ENCODE results near the gene RASAL2.

DNA sequence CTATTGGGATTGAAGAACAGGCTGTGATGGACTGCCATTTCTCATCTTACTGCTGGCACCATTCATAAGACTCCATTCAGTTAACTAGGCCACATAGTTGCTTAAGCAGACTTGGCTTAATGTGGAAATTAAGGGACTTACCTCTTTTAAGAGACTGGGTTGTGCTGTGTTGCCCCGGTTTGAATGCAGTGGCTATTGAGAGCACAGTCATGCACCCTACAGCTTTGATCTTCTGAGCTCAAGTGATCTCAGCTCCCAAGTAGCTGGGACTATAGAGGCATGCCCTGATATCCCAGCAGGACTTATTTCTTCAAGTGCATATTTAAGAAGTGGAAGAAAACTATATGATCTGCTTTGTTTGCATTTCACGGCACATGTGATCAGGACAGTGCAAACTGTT lies 181.1 kb downstream of the RASAL2 start:
- TF ChIP-seq CREB1 (IDR thresholded peaks at IDR 0.05) (no peak), CREB1 (CRISPR knock-in tag; IDR thresholded peaks at IDR 0.05) (no peak), ETS2 (tag; IDR thresholded peaks at IDR 0.05; ENCODE audit: borderline replicate concordance, poor library complexity, severe bottlenecking) (no peak), EZH2 (IDR thresholded peaks at IDR 0.05; ENCODE audit: borderline replicate concordance, low read depth, low read length) (no peak), ZNF24 (IDR thresholded peaks at IDR 0.05) (no peak)
- TF ChIP-seq, protein P1, sequence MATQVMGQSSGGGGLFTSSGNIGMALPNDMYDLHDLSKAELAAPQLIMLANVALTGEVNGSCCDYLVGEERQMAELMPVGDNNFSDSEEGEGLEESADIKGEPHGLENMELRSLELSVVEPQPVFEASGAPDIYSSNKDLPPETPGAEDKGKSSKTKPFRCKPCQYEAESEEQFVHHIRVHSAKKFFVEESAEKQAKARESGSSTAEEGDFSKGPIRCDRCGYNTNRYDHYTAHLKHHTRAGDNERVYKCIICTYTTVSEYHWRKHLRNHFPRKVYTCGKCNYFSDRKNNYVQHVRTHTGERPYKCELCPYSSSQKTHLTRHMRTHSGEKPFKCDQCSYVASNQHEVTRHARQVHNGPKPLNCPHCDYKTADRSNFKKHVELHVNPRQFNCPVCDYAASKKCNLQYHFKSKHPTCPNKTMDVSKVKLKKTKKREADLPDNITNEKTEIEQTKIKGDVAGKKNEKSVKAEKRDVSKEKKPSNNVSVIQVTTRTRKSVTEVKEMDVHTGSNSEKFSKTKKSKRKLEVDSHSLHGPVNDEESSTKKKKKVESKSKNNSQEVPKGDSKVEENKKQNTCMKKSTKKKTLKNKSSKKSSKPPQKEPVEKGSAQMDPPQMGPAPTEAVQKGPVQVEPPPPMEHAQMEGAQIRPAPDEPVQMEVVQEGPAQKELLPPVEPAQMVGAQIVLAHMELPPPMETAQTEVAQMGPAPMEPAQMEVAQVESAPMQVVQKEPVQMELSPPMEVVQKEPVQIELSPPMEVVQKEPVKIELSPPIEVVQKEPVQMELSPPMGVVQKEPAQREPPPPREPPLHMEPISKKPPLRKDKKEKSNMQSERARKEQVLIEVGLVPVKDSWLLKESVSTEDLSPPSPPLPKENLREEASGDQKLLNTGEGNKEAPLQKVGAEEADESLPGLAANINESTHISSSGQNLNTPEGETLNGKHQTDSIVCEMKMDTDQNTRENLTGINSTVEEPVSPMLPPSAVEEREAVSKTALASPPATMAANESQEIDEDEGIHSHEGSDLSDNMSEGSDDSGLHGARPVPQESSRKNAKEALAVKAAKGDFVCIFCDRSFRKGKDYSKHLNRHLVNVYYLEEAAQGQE (IDR thresholded peaks at IDR 0.05; ENCODE audit: borderline replicate concordance): no peak
- TF ChIP-seq, protein P1 (CRISPR knock-in tag; IDR thresholded peaks at IDR 0.05; ENCODE audit: low read depth): no peak
- TF ChIP-seq, protein P2, sequence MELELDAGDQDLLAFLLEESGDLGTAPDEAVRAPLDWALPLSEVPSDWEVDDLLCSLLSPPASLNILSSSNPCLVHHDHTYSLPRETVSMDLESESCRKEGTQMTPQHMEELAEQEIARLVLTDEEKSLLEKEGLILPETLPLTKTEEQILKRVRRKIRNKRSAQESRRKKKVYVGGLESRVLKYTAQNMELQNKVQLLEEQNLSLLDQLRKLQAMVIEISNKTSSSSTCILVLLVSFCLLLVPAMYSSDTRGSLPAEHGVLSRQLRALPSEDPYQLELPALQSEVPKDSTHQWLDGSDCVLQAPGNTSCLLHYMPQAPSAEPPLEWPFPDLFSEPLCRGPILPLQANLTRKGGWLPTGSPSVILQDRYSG (tag; conservative IDR thresholded peaks at IDR 0.05; ENCODE audit: low read depth): no peak
- TF ChIP-seq, protein P3, sequence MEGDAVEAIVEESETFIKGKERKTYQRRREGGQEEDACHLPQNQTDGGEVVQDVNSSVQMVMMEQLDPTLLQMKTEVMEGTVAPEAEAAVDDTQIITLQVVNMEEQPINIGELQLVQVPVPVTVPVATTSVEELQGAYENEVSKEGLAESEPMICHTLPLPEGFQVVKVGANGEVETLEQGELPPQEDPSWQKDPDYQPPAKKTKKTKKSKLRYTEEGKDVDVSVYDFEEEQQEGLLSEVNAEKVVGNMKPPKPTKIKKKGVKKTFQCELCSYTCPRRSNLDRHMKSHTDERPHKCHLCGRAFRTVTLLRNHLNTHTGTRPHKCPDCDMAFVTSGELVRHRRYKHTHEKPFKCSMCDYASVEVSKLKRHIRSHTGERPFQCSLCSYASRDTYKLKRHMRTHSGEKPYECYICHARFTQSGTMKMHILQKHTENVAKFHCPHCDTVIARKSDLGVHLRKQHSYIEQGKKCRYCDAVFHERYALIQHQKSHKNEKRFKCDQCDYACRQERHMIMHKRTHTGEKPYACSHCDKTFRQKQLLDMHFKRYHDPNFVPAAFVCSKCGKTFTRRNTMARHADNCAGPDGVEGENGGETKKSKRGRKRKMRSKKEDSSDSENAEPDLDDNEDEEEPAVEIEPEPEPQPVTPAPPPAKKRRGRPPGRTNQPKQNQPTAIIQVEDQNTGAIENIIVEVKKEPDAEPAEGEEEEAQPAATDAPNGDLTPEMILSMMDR (IDR thresholded peaks at IDR 0.05 in 2 of 3, conservative IDR thresholded peaks at IDR 0.05 in 1 of 3; ENCODE audit: insufficient read depth in 2 of 3, low read depth in 1 of 3, low read length in 3 of 3): no peak
- TF ChIP-seq, protein P4, sequence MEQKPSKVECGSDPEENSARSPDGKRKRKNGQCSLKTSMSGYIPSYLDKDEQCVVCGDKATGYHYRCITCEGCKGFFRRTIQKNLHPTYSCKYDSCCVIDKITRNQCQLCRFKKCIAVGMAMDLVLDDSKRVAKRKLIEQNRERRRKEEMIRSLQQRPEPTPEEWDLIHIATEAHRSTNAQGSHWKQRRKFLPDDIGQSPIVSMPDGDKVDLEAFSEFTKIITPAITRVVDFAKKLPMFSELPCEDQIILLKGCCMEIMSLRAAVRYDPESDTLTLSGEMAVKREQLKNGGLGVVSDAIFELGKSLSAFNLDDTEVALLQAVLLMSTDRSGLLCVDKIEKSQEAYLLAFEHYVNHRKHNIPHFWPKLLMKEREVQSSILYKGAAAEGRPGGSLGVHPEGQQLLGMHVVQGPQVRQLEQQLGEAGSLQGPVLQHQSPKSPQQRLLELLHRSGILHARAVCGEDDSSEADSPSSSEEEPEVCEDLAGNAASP (IDR thresholded peaks at IDR 0.05): no peak
- TF ChIP-seq, protein P5, sequence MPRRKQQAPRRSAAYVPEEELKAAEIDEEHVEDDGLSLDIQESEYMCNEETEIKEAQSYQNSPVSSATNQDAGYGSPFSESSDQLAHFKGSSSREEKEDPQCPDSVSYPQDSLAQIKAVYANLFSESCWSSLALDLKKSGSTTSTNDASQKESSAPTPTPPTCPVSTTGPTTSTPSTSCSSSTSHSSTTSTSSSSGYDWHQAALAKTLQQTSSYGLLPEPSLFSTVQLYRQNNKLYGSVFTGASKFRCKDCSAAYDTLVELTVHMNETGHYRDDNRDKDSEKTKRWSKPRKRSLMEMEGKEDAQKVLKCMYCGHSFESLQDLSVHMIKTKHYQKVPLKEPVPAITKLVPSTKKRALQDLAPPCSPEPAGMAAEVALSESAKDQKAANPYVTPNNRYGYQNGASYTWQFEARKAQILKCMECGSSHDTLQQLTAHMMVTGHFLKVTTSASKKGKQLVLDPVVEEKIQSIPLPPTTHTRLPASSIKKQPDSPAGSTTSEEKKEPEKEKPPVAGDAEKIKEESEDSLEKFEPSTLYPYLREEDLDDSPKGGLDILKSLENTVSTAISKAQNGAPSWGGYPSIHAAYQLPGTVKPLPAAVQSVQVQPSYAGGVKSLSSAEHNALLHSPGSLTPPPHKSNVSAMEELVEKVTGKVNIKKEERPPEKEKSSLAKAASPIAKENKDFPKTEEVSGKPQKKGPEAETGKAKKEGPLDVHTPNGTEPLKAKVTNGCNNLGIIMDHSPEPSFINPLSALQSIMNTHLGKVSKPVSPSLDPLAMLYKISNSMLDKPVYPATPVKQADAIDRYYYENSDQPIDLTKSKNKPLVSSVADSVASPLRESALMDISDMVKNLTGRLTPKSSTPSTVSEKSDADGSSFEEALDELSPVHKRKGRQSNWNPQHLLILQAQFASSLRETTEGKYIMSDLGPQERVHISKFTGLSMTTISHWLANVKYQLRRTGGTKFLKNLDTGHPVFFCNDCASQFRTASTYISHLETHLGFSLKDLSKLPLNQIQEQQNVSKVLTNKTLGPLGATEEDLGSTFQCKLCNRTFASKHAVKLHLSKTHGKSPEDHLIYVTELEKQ (CRISPR knock-in tag; IDR thresholded peaks at IDR 0.05): no peak

All from K562 (cell line).